ENCODE measurements around the gene HSPA12B.

- TF ChIP-seq CHD2 (IDR thresholded peaks at IDR 0.05; ENCODE audit: low read length, partially characterized antibody) (no peak), CTCF (IDR thresholded peaks at IDR 0.05) (no peak), POLR2AphosphoS5 (IDR thresholded peaks at IDR 0.05; ENCODE audit: low read depth, low read length) (no peak), REST (IDR thresholded peaks at IDR 0.05; ENCODE audit: low read depth, low read length) (no peak), SIN3A (IDR thresholded peaks at IDR 0.05; ENCODE audit: borderline replicate concordance, low read depth, low read length) (no peak), NRF1 (IDR thresholded peaks at IDR 0.05; ENCODE audit: low read depth, low read length) (no peak), RAD21 (IDR thresholded peaks at IDR 0.05; ENCODE audit: low read length) (no peak), TEAD4 (IDR thresholded peaks at IDR 0.05; ENCODE audit: borderline replicate concordance, insufficient read depth) (no peak), EP300 (IDR thresholded peaks at IDR 0.05; ENCODE audit: borderline replicate concordance in 1 of 2, low read depth in 1 of 2, low read length in 1 of 2) (no peak), MEF2A (IDR thresholded peaks at IDR 0.05; ENCODE audit: borderline replicate concordance, low read depth) (no peak), EZH2phosphoT487 (IDR thresholded peaks at IDR 0.05; ENCODE audit: borderline replicate concordance, low read depth) (no peak), FOXJ3 (CRISPR knock-in tag; IDR thresholded peaks at IDR 0.05) (no peak)
Measured at GRCh38 chr20:3691306-3691705, 41.2 kb upstream of the HSPA12B start.
